HG02870 (cell line): ENCODE measurements around the gene CYP3A4.
"Not testable (repeated sequence)": the region's sequence is repeated elsewhere in the genome, so short reads cannot be mapped to it uniquely, and the experiment has no call there.

Experiments used
- ATAC-seq: cut with Tn5 transposase; IDR thresholded peaks from one replicate; pipeline ENCODE4 v1.9.1; 2021; ENCODE audit warnings: mild to moderate bottlenecking, moderate library complexity; ENCODE audit not compliant: unreplicated experiment

Gene CYP3A4

GRCh38 chr7:99762680-99763327 is 21.2 kb downstream of the CYP3A4 start:
- no peak for ATAC-seq

DNA sequence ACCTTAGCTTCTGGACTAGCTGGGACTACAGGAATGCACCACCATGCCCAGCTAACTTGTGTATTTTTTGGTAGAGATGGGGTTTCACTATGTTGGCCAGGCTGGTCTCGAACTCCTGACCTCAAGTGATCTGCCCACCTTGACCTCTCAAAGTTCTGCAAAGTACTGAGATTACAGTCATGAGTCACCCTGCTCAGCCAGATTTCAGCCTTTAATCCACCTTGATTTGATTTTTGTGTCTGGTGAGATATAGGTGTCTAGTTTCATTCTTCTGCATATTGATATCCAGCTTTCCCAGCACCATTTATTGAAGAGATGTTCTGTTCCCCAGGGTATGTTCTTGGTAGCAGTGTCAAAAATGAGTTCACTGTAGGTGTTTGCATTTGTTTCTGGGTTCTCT is 28.9 kb downstream of the CYP3A4 start:
- ATAC-seq: no peak

DNA sequence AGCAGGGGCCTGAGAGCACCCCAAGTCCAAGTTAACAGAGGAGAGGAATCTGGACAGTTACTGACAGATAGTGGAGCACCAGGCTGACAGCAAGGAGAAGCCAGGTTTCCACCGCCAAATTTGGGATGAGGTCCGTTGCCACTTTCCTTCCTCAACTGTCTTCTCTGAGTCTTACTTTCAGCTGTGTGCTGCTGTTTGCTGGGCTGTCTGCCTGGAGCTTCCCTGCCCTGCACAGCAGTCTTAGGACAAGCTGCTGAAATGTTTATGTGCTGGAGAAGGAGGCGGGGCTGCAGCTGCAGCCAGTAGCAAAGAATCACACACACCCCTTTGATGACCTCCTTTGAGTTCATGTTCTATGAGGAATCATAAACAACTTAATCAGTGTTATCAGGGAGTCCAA is 31.6 kb downstream of the CYP3A4 start:
- no peak for ATAC-seq

GRCh38 chr7:99751322-99752052 is 32.5 kb downstream of the CYP3A4 start:
- ATAC-seq: not testable (repeated sequence)

- ATAC-seq: no peak
These were observed 35.0 kb downstream of the CYP3A4 start for GRCh38 chr7:99748846-99749579.

DNA sequence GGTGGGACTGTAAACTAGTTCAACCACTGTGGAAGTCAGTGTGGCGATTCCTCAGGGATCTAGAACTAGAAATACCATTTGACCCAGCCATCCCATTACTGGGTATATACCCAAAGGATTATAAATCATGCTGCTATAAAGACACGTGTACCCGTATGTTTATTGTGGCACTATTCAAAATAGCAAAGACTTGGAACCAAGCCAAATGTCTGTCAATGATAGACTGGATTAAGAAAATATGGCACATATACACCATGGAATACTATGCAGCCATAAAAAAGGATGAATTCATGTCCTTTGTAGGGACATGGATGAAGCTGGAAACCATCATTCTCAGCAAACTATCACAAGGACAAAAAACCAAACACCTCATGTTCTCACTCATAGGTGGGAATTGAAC is 37.1 kb downstream of the CYP3A4 start:
- not testable (repeated sequence) for ATAC-seq

DNA sequence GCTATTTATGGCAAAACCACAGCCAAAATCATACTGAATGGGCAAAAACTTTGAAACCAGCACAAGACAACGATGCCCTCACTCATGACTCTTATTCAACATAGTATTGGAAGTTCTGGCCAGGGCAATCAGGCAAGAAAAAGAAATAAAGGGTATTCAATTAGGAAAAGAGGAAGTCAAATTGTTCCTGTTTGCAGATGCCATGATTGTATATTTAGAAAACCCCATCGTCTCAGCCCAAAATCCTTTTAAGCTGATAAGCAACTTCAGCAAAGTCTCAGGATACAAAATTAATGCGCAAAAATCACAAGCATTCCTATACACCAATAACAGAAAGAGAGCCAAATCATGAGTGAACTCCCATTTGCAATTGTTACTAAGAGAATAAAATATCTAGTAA is 38.6 kb downstream of the CYP3A4 start:
- not testable (repeated sequence) for ATAC-seq

- ATAC-seq: no peak
These were observed 41.1 kb downstream of the CYP3A4 start for GRCh38 chr7:99742737-99743394.

DNA sequence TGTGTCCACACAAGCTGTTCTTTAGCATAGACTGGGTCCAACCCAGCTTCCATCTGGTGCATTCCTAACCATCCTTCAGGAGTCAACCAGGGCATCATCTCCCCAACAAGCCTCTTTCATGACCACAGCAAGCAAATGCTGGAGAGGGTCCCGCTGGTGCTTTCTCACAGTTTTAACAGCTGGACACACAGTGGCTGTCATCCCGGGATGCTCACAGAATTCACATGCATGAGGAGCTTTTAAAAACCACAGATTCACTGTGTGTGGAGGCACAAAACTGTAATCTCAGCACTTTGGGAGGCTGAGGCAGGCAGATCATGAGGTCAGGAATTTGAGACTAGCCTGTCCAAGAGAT is 42.6 kb downstream of the CYP3A4 start:
- no peak for ATAC-seq

GRCh38 chr7:99740573-99741440 is 43.2 kb downstream of the CYP3A4 start:
- ATAC-seq: no peak

DNA sequence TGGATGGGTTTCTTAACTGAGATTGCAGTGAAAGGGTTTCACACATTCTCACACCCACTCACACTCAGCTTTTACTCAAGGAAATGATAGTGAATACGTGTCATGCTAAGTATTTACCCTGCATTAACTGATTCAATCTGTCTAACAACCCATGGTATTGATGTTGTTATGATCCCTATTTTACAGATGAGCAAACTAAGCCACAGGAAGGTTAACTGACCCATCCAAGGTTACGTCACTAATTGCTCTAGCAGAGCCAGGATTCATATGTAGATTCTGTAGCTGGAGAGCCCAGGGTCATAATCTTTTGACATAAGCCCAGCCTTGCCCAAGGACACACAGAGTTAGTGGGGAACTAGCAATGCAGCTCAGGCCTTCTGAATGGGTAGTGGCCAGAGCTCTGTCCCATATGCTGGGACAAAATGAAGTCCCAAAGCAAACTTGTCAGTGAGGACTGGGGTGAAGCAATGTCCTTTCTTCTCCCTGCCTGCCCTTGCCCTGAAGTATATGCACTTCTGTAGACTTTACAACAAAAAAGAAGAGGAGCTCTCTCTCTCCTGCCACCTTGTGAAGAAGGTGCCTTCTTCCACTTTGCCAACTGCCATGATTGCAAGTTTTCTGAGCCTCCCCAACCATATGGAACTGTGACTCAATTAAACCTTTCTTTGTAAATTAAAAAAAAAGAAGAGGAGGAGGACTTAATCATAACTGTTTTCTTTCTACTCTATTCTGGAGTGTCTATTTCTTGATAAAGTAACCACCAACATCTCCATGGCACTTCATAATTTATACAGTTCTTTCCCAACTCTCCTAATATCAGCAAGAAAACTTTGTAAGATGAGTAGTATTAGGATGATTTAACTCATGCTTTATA is 44.0 kb downstream of the CYP3A4 start:
- ATAC-seq: no peak

DNA sequence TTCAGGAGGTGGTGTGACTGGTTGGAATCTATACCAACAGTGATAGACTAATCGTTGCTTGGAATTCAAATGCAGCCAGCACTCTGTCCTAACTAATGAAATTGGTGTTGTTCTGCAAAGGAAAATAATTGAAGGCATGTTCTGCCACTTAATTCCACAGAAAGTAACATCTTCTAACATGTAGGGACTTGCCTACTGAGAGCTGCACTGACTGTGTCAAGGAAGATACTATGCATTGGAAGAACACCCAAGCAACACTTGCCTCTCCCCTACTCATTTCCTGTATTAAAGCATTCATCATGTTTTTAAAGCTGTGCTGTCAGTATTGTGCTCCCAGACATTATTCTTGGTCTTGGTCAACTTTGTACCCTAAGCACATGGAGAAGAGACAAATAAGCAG is 46.3 kb downstream of the CYP3A4 start:
- ATAC-seq: no peak

GRCh38 chr7:99736667-99737066 is 47.3 kb downstream of the CYP3A4 start:
- not testable (repeated sequence) for ATAC-seq

GRCh38 chr7:99734987-99735386 is 49.0 kb downstream of the CYP3A4 start, which contains the start of gene CYP3A7:
Gene CYP3A7 (minus strand): TSS chr7:99735196. CDS start chr7:99735093, 103 bp downstream.
- ATAC-seq: no peak

DNA sequence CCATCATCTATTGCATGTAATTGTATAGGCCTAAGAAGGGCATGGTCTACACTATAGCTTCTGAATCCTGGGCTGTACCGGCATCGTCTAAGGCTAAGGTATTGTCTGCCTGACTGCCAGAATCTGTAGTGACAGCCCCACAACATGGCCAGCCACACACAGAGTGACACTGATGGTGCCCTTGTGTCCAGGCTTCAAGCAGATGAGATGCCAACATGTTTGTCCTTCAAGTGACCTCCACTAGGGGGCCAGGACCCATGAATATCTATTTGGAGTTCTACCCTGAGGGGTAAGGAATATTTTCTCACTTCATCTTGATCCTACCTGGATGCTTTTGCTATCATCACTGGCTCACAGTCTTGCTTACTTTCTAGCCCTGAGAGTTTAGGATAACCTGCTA is 50.5 kb downstream of the CYP3A4 start:
- no peak for ATAC-seq

DNA sequence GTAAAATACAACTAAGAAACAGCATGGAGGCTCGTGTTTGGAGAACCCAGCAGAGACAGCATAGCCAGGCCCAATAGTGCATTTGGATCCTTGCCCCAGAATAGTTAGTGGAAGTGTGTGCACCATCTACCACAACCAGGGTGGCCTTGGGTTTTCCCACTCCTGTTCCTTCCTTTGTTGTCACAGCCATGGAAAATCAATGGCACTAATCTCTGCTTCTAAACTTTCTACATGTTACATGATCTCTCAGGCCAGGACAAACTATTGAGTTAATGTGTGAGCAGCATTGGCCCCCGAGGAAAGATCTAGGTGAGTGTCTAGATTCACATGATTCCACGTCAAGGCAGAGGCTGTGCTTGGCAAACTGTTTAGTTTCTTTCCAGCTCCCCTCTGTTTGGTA is 51.0 kb downstream of the CYP3A4 start:
- no peak for ATAC-seq

DNA sequence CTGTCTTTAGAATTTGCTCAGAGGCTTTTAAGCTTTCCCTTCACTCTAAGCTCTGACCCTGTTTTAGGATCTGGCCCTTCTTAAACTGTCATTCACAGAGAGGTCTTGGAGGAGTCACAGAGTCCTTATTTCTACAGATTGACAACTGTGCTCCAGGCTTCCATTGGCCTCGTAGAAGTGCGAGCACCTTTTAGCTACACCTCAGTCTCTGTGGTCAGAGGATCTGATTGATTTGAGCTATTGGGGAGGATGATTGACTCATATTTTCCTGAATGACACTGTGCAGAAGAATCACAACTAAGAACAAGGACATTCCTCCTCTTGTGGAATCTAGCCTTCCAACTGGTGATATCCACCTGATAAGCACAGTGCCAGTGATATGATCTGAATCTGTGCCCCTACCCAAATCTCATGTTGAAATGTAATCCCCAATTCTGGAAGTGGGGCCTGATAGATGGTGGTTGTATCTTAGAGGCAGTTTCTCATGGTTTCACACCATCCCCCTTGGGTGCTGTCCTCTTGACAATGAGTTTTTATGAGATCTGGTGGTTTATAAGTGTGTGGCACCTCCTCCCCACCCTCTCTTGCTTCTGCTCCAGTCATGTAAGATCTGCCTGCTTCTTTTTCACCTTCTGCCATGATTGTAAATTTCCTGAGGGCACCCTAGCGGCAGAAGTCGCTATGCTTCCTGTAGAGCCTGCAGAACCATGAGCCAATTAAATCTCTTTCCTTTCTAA is 52.2 kb downstream of the CYP3A4 start:
- no peak for ATAC-seq

- no peak for ATAC-seq
These were observed 53.0 kb downstream of the CYP3A4 start for GRCh38 chr7:99730992-99731391.
